ENCODE results near the gene MCM7. TPM values are rescaled to one million over a fixed set of nuclear protein-coding genes. Genes with fewer than 3 reads are reported as not detected.

MCM7 gene
- total and polyA plus RNA-seq, 2 of the 13 experiments (the other 11 are each of a cell fraction or from before 2014, with no cell fraction given), result 84.5 to 214 TPM

DNA sequence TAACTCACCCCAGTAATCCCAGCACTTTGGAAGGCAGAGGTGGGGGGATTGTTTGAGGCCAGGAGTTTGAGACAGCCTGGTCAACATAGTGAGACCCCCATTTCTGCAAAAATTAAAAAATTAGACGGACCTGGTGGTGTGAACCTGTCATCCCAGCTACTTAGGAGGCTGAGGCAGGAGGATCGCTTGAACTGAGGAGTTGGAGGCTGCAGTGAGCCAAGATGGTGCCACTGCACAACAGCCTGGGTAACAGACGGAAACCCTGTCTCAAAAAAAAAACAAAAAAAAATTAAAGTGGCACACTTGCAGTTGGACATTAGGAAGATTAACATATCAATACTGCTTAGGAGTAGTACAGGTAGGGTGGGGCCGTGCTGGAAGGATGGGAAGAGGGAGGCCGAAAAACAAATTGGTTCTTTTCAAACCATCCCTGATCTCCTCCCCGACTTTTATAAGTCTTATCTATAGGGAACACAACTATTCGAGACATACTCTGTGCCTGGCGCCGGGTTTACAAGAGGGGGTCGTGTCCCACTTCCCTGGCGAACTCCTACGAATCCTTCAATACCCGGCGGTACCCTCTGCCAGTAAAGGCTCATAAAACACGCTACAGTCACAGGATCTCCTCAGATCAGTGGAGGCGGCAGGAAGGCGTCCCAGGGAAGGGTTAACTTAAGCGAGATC is 17.3 kb upstream of the MCM7 start:
- peak overlapping the region; percentile 87 for H3K9ac ChIP-seq (ENCODE audit: insufficient read depth, low read depth, low read length)
- ATAC-seq (no peak), DNase-seq (ENCODE audit: low spot score) (no peak), FAIRE-seq (no peak)
- intact Hi-C loops (cut with micrococcal nuclease; ENCODE audit: unreplicated experiment) (loop anchor here (2.0 kb wide), 1 partner anchor 18 kb away; the partner anchor contains the start of genes AP4M1 and MCM7), in situ Hi-C loops (cut with HindIII; ENCODE audit: extremely low pct_ligation_motif_present, low pct_unique_long_range_greater_than_20kb) (no loop called here)
- peak overlapping the region; percentile 77 for H3K27ac ChIP-seq (ENCODE audit: extremely low read length, insufficient read depth, low read length)
- no peaks in the 10 kb centered on the region for H3K9me3 ChIP-seq (ENCODE audit: low read length)
- H3K4me3 ChIP-seq (replicated peaks in 1 of 3; ENCODE audit: insufficient read depth in 1 of 3, low read depth in 2 of 3, low read length in 3 of 3), result peak overlapping the region; percentile 72 to 98 (median 95)
- ChIA-PET CTCF (ENCODE audit: low intra/inter-chr PET ratio, low total read pairs) (no interaction called here), POLR2A (interaction anchor here (1.0 kb wide), 1 partner anchor 30 kb away, joined by 3 read pairs; the partner anchor contains the start of gene LAMTOR4)
- peaks cover 0 to 3% of the 10 kb centered on the region in 2 experiments; a peak in 2 of 5 replicates for H3K36me3 ChIP-seq (replicated peaks in 1 of 2; ENCODE audit: control insufficient read depth in 1 of 2, insufficient read depth in 2 of 2, low read length in 2 of 2)
- H3K4me2 ChIP-seq (ENCODE audit: low read depth, low read length), result peak overlapping the region; percentile 98
- 13% methylated on average over 15 of the region's 18 CpGs for WGBS (ENCODE audit: low lambda C conversion rate)
- H2AFZ ChIP-seq (ENCODE audit: low read length), result no peak overlapping the region
- TF ChIP-seq RBAK (CRISPR knock-in tag; IDR thresholded peaks at IDR 0.05), result no peak
- TF ChIP-seq, protein P1, sequence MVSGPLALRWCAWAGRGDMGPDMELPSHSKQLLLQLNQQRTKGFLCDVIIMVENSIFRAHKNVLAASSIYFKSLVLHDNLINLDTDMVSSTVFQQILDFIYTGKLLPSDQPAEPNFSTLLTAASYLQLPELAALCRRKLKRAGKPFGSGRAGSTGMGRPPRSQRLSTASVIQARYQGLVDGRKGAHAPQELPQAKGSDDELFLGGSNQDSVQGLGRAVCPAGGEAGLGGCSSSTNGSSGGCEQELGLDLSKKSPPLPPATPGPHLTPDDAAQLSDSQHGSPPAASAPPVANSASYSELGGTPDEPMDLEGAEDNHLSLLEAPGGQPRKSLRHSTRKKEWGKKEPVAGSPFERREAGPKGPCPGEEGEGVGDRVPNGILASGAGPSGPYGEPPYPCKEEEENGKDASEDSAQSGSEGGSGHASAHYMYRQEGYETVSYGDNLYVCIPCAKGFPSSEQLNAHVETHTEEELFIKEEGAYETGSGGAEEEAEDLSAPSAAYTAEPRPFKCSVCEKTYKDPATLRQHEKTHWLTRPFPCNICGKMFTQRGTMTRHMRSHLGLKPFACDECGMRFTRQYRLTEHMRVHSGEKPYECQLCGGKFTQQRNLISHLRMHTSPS (CRISPR knock-in tag; IDR thresholded peaks at IDR 0.05; ENCODE audit: low read depth), result no peak
- TF ChIP-seq RELA (CRISPR knock-in tag; IDR thresholded peaks at IDR 0.05), result no peak
- 0 out of 2 replicates have a peak, but pooled peaks have one; percentile 29 for TF ChIP-seq PAWR (CRISPR knock-in tag; IDR thresholded peaks at IDR 0.05; ENCODE audit: borderline replicate concordance)
- TF ChIP-seq ZNF317 (CRISPR knock-in tag; IDR thresholded peaks at IDR 0.05), result no peak
- TF ChIP-seq RFX1 (IDR thresholded peaks at IDR 0.05), result no peak
- TF ChIP-seq, protein P2, sequence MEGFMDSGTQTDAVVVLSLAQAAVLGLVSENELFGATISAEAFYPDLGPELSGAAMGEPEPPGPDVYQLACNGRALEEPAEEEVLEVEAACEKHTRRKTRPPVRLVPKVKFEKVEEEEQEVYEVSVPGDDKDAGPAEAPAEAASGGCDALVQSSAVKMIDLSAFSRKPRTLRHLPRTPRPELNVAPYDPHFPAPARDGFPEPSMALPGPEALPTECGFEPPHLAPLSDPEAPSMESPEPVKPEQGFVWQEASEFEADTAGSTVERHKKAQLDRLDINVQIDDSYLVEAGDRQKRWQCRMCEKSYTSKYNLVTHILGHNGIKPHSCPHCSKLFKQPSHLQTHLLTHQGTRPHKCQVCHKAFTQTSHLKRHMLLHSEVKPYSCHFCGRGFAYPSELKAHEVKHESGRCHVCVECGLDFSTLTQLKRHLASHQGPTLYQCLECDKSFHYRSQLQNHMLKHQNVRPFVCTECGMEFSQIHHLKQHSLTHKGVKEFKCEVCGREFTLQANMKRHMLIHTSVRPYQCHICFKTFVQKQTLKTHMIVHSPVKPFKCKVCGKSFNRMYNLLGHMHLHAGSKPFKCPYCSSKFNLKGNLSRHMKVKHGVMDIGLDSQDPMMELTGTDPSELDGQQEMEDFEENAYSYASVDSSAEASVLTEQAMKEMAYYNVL (CRISPR knock-in tag; IDR thresholded peaks at IDR 0.05; ENCODE audit: borderline replicate concordance), result no peak
- no peak for TF ChIP-seq JDP2 (CRISPR knock-in tag; IDR thresholded peaks at IDR 0.05; ENCODE audit: borderline replicate concordance)
- TF ChIP-seq ZMYM3 (CRISPR knock-in tag; IDR thresholded peaks at IDR 0.05), result 0 out of 2 replicates have a peak, but pooled peaks have one; percentile 22
- TF ChIP-seq, protein P3, sequence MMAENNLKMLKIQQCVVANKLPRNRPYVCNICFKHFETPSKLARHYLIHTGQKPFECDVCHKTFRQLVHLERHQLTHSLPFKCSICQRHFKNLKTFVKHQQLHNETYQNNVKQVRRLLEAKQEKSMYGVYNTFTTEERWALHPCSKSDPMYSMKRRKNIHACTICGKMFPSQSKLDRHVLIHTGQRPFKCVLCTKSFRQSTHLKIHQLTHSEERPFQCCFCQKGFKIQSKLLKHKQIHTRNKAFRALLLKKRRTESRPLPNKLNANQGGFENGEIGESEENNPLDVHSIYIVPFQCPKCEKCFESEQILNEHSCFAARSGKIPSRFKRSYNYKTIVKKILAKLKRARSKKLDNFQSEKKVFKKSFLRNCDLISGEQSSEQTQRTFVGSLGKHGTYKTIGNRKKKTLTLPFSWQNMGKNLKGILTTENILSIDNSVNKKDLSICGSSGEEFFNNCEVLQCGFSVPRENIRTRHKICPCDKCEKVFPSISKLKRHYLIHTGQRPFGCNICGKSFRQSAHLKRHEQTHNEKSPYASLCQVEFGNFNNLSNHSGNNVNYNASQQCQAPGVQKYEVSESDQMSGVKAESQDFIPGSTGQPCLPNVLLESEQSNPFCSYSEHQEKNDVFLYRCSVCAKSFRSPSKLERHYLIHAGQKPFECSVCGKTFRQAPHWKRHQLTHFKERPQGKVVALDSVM (CRISPR knock-in tag; IDR thresholded peaks at IDR 0.05), result peak; percentile 92
- 0 out of 2 replicates have a peak, but pooled peaks have one; percentile 37 for TF ChIP-seq ELF4 (CRISPR knock-in tag; IDR thresholded peaks at IDR 0.05; ENCODE audit: borderline replicate concordance)
- peak; percentile 60 for TF ChIP-seq ZNF652 (CRISPR knock-in tag; IDR thresholded peaks at IDR 0.05; ENCODE audit: borderline replicate concordance, low read depth)
- peaks cover 8% of the 10 kb centered on the region for H3K79me2 ChIP-seq (ENCODE audit: insufficient read depth, low read length)
- no peaks in the 10 kb centered on the region; a peak in 1 of 5 replicates for H3K27me3 ChIP-seq (ENCODE audit: control insufficient read depth in 1 of 2, insufficient read depth in 2 of 2, low read length in 2 of 2)
- H4K20me1 ChIP-seq (ENCODE audit: insufficient read depth, low read length), result no peaks in the 10 kb centered on the region
- TSS peak; percentile 48 for BruUV-seq (replicated peaks)
- peaks cover 33% of the 10 kb centered on the region for H3K4me1 ChIP-seq (ENCODE audit: insufficient read depth, low read length)

All from HepG2 (cell line).